ENCODE measurements around the gene TBX19.

TBX19 gene

GRCh38 chr1:168280296-168280927 lies at the start of gene TBX19:
Gene TBX19, plus strand, starts transcription at chr1:168280877. Its CDS starts 214 bp downstream, at chr1:168281091.
- no peak for DNase-seq (ENCODE audit: low read depth)

- no peak for DNase-seq (ENCODE audit: low read depth)
These were observed 45.7 kb upstream of the TBX19 start for GRCh38 chr1:168234846-168235547.

DNA sequence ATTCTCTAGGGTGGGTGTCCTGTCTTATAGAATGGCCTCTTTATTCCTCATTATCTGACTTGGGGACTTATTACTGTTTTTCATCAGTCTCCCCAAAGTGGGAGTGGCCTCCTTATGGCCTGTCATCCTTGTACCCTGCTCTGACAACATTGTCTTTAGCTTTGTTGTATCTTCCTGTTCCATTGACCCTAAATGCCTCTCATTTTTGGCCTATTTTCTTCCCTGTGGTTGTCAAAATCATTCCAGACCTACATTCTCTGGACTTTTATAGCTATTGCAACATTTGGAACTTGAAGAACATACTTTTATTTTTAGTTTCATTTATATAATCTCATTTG lies 45.2 kb upstream of the TBX19 start:
- DNase-seq (ENCODE audit: low read depth), result no peak

GRCh38 chr1:168235937-168236336 lies 44.7 kb upstream of the TBX19 start:
- no peak for DNase-seq (ENCODE audit: low read depth)

GRCh38 chr1:168236836-168237611 lies 43.7 kb upstream of the TBX19 start:
- DNase-seq (ENCODE audit: low read depth), result no peak

GRCh38 chr1:168243198-168243597 lies 37.5 kb upstream of the TBX19 start:
- DNase-seq (ENCODE audit: low read depth), result no peak

DNA sequence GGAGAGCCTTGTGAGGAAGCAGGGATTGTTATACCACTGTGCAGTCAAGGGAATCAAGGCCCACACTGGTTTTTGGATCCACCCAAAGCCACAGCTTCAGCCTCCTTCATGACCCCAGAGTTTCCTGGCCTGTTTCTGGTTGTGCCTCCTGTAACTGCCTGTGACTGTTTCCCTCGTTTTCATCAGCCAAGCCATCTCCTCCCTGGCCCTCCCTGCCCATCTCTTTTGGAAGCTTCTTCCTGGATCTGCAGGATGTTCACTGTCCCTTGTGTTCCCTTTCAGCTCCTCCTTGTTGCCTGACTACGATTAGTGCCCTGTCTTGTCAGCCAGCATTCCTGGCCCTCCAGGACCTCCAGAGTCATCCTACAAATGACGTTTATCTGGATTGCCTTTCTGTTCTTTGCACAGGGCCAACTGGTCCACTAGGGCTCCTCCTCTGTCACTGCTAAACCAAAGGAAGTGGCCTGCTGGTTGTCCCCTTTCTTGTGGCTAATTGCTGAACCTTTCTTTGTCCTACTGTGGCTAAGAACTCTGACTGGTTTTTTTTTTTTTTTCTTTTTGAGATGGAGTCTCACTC lies 37.0 kb upstream of the TBX19 start:
- no peak for DNase-seq (ENCODE audit: low read depth)

GRCh38 chr1:168245042-168245441 lies 35.6 kb upstream of the TBX19 start:
- DNase-seq (ENCODE audit: low read depth), result no peak

- DNase-seq (ENCODE audit: low read depth), result no peak
These were observed 34.2 kb upstream of the TBX19 start for GRCh38 chr1:168246506-168246905.

DNA sequence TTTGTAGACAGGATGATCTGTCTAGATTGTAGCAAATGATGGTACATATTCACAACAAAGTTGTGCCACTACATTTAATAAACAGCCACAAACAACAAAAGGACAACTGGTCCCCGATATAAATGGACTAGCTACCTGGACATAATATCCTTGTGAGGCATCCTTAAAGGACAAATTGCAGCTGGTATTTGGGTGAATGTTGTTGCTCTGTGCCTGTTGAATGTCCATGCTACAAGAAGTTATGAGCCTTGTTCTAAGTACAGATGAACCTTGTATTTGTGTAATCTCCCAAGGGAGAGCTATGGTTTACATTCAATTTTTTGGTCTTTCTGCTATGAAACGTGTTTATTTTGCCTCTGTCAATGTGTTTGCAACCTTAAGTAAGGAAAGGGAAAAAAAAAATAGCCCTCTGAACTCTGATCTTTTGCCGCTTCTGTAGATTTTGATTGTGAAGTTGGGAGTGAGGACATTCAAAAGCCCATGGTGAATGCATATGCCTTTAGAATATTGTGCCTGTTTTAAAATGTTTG lies 28.4 kb upstream of the TBX19 start:
- DNase-seq (ENCODE audit: low read depth), result no peak

DNA sequence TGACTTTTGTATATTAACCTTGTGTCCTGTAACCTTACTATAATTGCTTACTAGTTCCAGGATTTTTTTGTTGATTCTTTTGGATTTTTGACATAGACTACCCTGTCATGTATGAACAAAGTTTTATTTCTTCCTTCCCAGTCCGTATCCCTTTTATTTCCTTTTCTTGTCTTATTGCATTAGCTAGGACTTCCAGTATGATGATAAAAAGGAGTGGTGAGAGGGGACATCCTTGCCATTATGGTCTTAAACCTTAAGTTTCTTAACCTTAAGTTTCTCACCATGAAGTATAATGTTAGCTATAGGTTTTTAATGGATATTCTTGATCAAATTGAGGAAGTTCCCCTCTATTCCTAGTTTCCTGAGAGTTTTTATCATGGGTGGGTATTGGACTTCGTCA lies 24.5 kb upstream of the TBX19 start:
- DNase-seq (ENCODE audit: low read depth), result no peak

GRCh38 chr1:168257397-168257796 lies 23.3 kb upstream of the TBX19 start:
- DNase-seq (ENCODE audit: low read depth), result no peak

- no peak for DNase-seq (ENCODE audit: low read depth)
These were observed 21.1 kb upstream of the TBX19 start for GRCh38 chr1:168259567-168259966.

GRCh38 chr1:168260393-168260792 lies 20.3 kb upstream of the TBX19 start:
- DNase-seq (ENCODE audit: low read depth), result no peak

DNA sequence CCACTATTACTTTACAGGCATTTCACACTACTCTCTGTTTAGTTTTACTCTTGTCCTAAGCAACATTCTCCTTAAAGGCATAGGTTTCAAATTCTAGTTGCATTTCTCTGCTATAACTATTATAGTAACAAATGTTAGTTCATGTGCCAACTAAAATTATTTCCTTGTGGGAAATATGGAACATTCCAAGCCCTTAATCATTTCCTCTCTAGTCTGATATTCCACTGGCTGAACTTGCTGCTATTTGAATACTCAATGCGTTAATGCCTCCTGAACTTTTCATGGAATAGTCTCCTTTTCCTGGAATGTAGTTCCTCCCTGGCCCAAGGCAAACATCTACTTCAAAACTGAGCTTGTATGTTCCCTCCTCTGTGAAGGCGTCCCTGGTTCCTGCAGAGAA lies 19.3 kb upstream of the TBX19 start:
- no peak for DNase-seq (ENCODE audit: low read depth)

DNA sequence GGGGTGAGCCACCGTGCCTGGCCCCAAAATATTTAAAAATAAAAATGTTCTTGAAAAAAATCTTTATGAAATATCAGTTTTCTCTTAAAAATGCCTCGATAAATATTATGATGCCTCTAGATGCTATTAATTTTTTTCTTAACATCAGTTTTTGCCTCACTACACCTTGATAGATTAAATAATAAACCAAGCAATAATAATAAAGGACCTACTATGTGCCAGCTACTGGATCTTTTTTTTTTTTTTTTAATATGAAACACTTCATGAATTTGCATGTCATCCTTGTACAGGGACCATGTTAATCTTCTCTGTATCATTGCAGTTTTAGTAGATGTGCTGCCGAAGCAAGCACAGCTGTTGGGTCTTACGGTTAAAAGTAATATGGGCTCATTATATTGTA lies 17.5 kb upstream of the TBX19 start:
- no peak for DNase-seq (ENCODE audit: low read depth)

GRCh38 chr1:168264296-168264695 lies 16.4 kb upstream of the TBX19 start:
- no peak for DNase-seq (ENCODE audit: low read depth)

DNA sequence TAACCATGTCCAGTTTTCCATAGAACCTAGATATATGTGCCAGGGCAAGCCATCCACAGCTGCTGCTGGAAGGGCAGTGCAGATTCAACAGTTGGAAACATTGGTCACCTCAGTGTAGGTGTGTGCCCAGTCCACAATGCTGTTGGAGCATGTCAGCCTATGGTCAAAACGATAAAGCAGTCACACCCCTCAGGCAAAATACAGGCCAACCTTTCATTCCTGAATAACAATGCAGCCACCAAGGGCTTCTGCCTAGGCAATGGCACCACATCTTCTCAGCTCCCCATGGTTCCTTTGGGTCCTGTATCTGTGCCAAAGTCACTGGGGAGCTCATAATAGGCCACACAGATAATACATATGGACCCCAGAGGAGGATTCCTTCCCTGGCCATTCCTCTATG lies 15.1 kb upstream of the TBX19 start:
- DNase-seq (ENCODE audit: low read depth), result no peak

DNA sequence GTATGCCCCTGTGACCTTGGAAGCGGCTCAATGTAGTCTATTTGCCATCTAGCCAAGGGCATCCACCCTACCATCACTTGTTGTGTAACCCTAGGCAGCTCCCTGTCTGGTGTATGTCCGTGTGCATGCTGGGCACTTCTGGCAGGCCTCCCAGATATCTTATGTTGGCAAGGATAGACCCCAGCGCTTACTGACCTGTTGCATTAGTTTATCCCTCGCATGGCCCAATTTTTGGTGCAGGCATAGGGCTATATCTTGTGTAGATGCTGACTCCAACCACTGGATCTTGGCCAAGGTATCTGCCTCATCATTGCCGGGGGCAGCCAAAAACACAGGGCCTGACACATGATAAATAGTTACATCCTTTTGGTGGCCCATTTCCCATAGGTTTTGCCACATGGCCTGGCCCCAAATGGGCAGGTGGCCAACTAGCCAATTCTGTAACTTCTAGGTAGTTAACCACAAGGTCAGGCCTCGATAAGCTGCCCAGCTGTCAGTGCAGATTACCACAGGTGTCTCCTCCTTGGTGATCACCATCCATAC lies 14.0 kb upstream of the TBX19 start:
- DNase-seq (ENCODE audit: low read depth), result no peak

DNA sequence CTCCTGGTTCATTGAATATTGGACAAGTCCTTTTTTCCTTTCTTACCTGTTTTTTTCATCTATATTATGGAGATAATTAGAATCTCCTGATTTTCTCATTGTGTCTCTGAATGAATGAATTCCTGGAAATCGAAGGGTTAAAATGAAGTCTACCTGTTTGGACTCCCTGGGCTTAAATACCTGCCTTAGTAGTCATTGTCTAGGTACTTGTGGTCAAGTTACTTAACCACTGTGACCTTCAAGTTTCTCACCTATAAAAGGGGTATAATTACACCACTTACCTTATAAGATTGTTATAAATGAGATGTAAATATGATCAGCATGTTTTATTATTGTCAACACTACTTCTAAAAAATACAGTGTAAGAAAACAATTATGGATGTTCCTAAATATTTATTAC lies 9.0 kb upstream of the TBX19 start:
- no peak for DNase-seq (ENCODE audit: low read depth)

GRCh38 chr1:168273575-168273974 lies 7.1 kb upstream of the TBX19 start:
- no peak for DNase-seq (ENCODE audit: low read depth)

- DNase-seq (ENCODE audit: low read depth), result no peak
These were observed 1.4 kb upstream of the TBX19 start for GRCh38 chr1:168279253-168279652.
